Astrocyte of the hippocampus (primary cell): Measurements from ENCODE around the gene TMEM63B.

Source experiments
- DNase-seq: peaks from one replicate; pipeline ENCODE4 v3.0.0; 2011; ENCODE audit warnings: low read depth, low spot score

Gene TMEM63B

GRCh38 chr6:44117397-44118128, 9.8 kb upstream of the TMEM63B start:
- no peak for DNase-seq

- DNase-seq = no peak
Measured at GRCh38 chr6:44119704-44120262, 7.6 kb upstream of the TMEM63B start.

DNA sequence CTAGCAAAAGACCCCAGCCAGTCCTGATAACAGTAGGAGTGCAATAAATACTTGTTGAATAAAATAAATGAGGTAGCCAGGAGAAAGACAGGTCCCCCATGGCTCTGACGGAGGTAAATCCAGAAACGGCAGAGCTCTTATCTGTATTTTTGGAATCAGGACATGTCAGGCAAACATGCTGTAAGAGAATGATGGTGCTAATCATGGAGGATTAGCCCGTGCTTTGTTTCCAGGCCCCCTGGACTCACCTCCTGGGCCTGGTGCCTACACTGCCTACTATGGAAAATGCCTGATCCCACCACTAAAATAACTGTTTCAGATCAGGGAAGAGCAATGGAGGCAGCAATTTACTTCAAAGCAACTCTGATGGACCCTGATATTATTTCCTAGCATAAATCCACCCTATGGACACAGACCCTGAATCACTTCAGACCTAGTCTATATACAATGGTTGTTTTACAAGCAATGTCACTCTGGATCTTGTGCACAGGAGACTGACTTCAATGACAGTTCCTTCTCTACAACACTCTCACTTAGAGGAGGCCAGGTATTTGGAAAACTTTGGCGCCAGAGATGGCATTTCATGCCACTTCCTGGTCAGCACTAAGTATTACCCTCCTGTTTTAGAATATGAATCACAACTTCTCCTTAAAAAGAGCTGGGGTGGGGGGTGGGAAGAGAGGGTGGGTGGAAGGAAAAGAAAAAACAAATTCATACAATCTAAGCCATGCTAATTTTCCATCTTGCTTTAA, 6.5 kb upstream of the TMEM63B start:
- no peak for DNase-seq

- DNase-seq = peak; percentile 51
Measured at GRCh38 chr6:44122801-44123200, 4.6 kb upstream of the TMEM63B start.

DNA sequence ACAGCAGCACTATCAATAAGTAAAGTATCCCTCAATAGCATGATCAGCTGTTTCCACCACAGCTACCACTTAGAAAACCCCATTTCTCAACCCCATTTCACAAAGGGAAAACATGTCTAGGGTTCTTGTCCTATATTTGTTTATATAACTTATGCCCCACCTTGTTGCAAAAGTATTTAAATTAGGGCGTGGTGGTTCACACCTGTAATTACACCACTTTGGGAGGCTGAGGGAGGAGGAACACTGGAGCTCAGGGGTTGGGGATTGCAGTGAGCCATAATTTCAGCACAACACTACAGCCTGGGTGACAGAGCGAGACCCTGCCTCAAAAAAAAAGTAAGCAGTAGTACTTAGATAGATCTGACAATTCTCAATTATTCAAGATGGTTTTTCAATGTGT, 3.8 kb upstream of the TMEM63B start:
- DNase-seq = no peak

DNA sequence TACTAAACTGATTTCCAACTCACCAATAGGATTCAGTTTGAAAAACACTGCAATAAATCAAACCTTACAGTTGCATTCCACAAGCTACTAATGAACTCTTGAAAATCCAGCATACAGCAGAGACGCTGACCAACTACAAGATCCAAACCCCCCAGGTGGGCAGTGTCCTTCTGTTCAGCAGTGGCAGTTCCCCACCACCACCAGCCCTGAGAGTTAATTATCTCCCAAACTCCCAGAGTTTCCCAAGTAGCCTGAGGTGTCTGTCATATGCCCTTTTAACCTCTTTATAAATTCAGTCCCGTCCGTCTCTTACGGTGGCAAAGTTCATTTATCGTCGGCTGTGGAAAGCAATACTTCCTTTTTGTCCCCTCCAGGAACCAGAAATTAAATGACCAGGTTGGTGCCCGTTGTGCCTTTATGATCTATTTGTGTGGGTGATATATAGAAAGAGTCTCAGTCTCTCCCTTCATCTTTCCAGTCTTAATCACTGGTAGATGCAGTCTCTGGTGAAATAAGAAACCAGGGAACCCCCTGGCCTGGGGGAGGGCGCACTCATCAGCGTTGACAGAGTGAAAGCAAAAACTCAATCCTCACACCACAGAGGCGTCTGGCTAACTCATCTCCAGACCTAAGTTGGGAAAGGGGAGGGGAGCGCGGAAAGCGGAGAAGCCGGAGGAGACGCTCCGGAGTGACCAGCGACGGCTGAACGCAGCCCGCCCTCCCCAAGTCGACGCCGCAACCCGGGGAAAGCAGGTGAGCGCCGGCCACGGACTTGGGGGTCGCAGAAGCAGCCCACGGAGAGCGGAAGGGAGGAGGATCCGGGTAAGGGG, 819 bp upstream of the TMEM63B start:
- DNase-seq = peak; percentile 79

- DNase-seq = peak; percentile 58
Measured at GRCh38 chr6:44128020-44128917, 915 bp downstream of the TMEM63B start.

DNA sequence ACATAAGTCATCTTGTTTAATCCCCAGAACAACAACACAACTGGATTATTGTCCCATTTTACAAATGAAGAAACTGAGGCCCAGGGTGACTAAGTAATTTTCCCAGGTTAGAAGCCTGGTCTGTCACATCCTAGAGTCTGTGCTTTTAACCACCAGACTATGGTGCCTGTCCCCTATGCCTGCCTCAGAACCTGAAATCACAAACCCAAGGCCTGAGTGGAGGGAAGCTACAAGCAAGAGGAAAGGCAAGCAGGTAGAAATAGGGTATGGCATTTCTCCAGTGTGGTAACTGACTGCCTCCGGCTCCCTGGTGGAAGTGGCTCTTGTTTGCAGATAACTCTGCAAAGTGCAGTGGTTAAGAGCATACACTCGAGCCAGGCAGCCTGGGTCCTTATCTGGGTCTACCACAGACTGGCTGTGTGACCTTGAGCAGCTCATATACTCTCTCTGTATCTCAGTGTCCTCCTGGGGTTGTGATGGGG, 2.5 kb downstream of the TMEM63B start:
- no peak for DNase-seq

GRCh38 chr6:44131892-44132291, 4.5 kb downstream of the TMEM63B start:
- no peak for DNase-seq

DNA sequence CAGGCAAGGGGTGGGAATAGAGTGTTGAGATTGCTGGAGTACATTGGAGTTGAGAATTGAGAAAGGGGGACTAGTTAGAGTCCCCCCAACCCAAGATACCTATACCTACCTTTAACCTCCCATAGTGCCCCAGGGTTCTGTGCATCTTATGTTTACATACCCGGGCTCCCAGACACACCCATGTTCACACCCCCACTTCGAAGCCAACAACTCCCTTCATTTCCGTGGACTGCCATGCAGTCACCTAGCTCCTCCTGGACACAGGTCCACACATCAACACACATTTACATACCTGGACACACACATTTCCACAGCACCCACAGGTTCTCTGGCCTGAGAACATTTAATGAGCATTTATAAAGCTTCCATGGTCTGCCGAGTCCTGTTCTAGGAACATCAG, 5.1 kb downstream of the TMEM63B start:
- DNase-seq = no peak

DNA sequence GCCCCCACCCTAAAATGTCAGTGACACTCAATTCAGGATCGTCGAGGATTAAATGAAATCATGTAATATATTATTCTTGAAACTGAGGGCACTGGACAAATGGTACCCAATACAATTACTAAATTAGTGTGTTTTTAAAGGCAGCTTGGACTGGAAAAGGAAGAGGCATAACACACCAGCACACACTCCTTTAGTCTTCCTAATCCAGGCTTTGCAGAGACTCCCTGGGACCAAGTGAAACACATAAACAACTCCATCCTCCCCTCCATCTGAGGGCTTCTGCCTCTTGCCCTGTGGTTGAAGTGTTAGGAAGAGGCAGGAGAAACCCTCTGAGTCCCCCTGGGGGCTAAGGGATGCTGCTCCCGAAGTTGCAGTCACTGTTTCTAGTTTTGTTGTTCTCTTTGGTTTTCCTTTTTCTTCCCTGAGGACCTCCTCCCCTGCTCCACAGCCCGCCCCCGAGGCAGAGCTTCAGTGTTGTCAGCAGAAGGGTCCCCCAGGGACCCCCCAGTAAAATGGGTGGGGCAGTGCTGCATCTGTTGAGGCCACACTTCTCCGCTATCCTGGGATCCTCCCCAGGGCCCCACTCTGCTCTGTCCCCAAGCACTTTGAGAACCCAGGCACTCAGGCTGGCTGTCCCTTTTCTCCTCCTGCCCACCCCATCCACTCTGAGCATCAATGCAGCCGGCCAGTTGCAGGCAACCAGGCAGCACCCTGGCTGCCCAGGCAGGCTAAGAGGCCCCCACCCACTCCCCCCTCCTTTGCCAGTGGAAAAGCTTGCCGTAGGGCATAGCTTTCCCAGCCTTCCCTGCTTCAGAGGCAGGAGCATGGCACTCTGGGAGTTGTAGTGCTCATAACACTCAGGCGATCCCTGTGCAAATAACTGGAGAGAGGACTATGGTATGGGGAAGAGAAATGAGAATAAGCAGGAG, 5.9 kb downstream of the TMEM63B start:
- peak; percentile 81 for DNase-seq

GRCh38 chr6:44133981-44134711, 6.8 kb downstream of the TMEM63B start:
- no peak for DNase-seq

- no peak for DNase-seq
Measured at GRCh38 chr6:44135173-44135758, 7.9 kb downstream of the TMEM63B start.

DNA sequence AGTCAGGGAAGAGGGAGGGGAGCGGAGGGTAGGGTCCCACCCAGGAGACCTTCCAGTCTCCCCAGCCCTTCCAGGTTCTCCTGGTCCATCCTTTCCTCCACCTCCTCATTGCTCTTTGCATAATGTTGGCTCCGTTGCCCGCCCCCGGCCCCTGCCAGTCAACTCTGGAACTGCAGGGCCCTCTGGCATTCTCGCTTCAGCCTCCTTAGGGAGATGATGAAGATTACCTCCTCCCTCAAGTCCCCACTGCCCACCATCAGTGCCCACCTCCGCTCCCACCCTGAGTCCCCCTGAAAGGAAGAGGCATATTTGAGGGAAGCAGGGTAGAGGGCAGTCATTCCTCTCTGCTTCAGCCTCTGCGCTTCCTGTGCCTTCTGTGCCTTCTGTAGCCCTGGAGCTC, 8.5 kb downstream of the TMEM63B start:
- no peak for DNase-seq

DNA sequence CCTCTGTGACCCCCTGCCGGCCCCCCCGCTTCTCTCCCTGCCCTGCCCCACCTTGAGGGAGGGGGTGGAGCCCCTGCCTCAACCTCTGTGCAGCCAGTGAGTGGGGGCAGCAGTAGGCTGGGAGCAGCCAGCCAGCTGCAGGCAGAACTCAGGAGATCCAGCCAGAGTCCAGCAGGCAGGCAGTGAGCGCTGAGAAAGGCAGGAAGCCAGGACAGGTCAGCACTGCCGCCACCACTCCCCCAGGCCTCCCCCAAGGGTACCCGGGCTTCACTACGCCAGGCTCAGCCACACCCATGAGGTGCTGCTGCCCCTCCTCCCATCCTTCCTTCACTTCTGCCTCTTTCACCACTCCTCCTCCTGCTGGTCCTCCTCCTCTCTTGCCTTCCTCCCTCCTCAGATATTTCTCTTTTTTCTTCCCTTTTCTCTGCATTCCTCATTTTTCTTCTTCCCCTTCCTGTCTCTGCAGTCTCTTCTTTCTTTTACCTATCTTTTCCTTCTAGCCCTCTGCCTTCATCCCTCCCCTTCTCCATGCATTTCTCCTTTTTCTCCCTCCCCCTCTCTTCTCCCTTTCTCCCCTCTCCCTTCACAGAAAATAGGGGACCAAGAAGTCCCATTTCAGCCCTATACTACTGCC, 11.5 kb downstream of the TMEM63B start:
- DNase-seq = no peak

- DNase-seq = no peak
Measured at GRCh38 chr6:44139351-44139743, 12.0 kb downstream of the TMEM63B start.

GRCh38 chr6:44142835-44143234, 15.5 kb downstream of the TMEM63B start:
- no peak for DNase-seq

- no peak for DNase-seq
Measured at GRCh38 chr6:44143731-44144130, 16.4 kb downstream of the TMEM63B start.
